ENCODE results near the gene EIF2S1.

DNA sequence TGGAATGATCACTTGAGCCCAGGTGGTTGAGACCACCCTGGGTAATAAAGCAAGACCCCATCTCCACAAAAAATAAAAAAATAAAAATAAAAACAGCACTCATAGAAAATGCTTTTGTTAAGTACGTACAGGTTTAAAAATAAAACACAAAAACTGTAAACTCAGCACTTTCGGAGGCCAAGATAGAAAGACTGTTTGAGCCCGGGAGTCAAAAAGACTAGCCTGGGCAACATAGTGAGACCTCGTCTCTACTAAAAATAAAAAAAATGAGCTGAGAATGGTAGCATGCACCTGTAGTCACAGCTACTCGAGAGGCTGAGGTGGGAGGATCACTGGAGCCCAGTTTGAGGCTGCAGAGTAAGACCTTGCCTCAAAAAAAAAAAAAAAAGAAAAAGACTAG is 8.1 kb upstream of the EIF2S1 start:
- TF ChIP-seq, protein P1, sequence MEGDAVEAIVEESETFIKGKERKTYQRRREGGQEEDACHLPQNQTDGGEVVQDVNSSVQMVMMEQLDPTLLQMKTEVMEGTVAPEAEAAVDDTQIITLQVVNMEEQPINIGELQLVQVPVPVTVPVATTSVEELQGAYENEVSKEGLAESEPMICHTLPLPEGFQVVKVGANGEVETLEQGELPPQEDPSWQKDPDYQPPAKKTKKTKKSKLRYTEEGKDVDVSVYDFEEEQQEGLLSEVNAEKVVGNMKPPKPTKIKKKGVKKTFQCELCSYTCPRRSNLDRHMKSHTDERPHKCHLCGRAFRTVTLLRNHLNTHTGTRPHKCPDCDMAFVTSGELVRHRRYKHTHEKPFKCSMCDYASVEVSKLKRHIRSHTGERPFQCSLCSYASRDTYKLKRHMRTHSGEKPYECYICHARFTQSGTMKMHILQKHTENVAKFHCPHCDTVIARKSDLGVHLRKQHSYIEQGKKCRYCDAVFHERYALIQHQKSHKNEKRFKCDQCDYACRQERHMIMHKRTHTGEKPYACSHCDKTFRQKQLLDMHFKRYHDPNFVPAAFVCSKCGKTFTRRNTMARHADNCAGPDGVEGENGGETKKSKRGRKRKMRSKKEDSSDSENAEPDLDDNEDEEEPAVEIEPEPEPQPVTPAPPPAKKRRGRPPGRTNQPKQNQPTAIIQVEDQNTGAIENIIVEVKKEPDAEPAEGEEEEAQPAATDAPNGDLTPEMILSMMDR (IDR thresholded peaks at IDR 0.05) = no peak
- TF ChIP-seq EHMT2 (IDR thresholded peaks at IDR 0.05; ENCODE audit: low read depth) = no peak
- TF ChIP-seq CBX2 (IDR thresholded peaks at IDR 0.05; ENCODE audit: borderline replicate concordance, low read depth) = no peak
- no peak for TF ChIP-seq GATA3 (IDR thresholded peaks at IDR 0.05; ENCODE audit: borderline replicate concordance)
- TF ChIP-seq POLR2A (IDR thresholded peaks at IDR 0.05; ENCODE audit: low read length) = no peak
- no peak for TF ChIP-seq SREBF2 (IDR thresholded peaks at IDR 0.05)
- TF ChIP-seq, protein P2, sequence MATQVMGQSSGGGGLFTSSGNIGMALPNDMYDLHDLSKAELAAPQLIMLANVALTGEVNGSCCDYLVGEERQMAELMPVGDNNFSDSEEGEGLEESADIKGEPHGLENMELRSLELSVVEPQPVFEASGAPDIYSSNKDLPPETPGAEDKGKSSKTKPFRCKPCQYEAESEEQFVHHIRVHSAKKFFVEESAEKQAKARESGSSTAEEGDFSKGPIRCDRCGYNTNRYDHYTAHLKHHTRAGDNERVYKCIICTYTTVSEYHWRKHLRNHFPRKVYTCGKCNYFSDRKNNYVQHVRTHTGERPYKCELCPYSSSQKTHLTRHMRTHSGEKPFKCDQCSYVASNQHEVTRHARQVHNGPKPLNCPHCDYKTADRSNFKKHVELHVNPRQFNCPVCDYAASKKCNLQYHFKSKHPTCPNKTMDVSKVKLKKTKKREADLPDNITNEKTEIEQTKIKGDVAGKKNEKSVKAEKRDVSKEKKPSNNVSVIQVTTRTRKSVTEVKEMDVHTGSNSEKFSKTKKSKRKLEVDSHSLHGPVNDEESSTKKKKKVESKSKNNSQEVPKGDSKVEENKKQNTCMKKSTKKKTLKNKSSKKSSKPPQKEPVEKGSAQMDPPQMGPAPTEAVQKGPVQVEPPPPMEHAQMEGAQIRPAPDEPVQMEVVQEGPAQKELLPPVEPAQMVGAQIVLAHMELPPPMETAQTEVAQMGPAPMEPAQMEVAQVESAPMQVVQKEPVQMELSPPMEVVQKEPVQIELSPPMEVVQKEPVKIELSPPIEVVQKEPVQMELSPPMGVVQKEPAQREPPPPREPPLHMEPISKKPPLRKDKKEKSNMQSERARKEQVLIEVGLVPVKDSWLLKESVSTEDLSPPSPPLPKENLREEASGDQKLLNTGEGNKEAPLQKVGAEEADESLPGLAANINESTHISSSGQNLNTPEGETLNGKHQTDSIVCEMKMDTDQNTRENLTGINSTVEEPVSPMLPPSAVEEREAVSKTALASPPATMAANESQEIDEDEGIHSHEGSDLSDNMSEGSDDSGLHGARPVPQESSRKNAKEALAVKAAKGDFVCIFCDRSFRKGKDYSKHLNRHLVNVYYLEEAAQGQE (IDR thresholded peaks at IDR 0.05) = no peak
- no peak for TF ChIP-seq CHD2 (IDR thresholded peaks at IDR 0.05; ENCODE audit: low read length, partially characterized antibody)
- TF ChIP-seq EP300 (IDR thresholded peaks at IDR 0.05) = no peak

Data from A549 (cell line).